ENCODE results near the gene GDI1.
"Not testable (repeated sequence)": the region's sequence is repeated elsewhere in the genome, so short reads cannot be mapped to it uniquely, and the experiment has no call there.

GDI1 gene

GRCh38 chrX:154398668-154399526 lies 38.1 kb upstream of the GDI1 start:
- H3K4me3 ChIP-seq: peak overlapping the region; percentile 84
- DNase-seq (ENCODE audit: low spot score): peak; percentile 86
- H3K27ac ChIP-seq: peak overlapping the region; percentile 96 to 99
- peak; percentile 57 for TF ChIP-seq CTCF (IDR thresholded peaks at IDR 0.05)

GRCh38 chrX:154399527-154400368 lies 37.2 kb upstream of the GDI1 start:
- TF ChIP-seq CTCF (IDR thresholded peaks at IDR 0.05): no peak
- Histone ChIP-seq H3K4me3 (peak overlapping the region; percentile 84), H3K27ac (peak overlapping the region in 1 of 2 donors; percentile 99)
- DNase-seq (ENCODE audit: low spot score): no peak

GRCh38 chrX:154400369-154400817 lies 36.6 kb upstream of the GDI1 start:
- H3K27ac ChIP-seq; DNase-seq (ENCODE audit: low spot score): not testable (repeated sequence)
- peak overlapping the region; percentile 84 for H3K4me3 ChIP-seq

GRCh38 chrX:154401045-154401799 lies 35.7 kb upstream of the GDI1 start:
- no peak for TF ChIP-seq CTCF (IDR thresholded peaks at IDR 0.05)
- no peak for DNase-seq (ENCODE audit: low spot score)
- no peak overlapping the region for H3K27ac ChIP-seq
- H3K4me3 ChIP-seq: no peak overlapping the region

- peak overlapping the region in 1 of 2 donors; percentile 6 for H3K27ac ChIP-seq
- TF ChIP-seq CTCF (IDR thresholded peaks at IDR 0.05): no peak
- no peak for DNase-seq (ENCODE audit: low spot score)
- H3K4me3 ChIP-seq: no peak overlapping the region
Measured at GRCh38 chrX:154401918-154402621, 34.9 kb upstream of the GDI1 start.

- H3K4me3 ChIP-seq: no peak overlapping the region
- TF ChIP-seq CTCF (IDR thresholded peaks at IDR 0.05): no peak
- DNase-seq (ENCODE audit: low spot score): peak; percentile 68
- peak overlapping the region in 1 of 2 donors; percentile 2 for H3K27ac ChIP-seq
Measured at GRCh38 chrX:154402622-154403127, 34.3 kb upstream of the GDI1 start.
